Adrenal gland (tissue), 5 donors: ENCODE data around the gene CHID1.

Experiments used
- POLR2A ChIP-seq, 2 donors: fragments of 450-650 bp; IDR thresholded peaks; one replicate each; pipeline ENCODE4 v1.6.1; 2017; ENCODE audit warnings: antibody characterized with exemption in 2 of 2, mild to moderate bottlenecking in 2 of 2, moderate library complexity in 1 of 2
- TF ChIP-seq, protein P1 (sequence below), 6 experiments: fragments of 450-650 bp in 4 of 6; fragments of 200-600 bp in 2 of 6; sonication (generic) in 1 of 6; IDR thresholded peaks; 1 replicate in 5 of 6; 2 replicates in 1 of 6; pipeline versions ENCODE4 v1.5.1 to v1.8.0; 2016 to 2021; ENCODE audit warnings: antibody characterized with exemption in 6 of 6, mild to moderate bottlenecking in 2 of 6, moderate library complexity in 1 of 6
- donor health status: DM: no; HTN: no; CAD: no.

DNA sequence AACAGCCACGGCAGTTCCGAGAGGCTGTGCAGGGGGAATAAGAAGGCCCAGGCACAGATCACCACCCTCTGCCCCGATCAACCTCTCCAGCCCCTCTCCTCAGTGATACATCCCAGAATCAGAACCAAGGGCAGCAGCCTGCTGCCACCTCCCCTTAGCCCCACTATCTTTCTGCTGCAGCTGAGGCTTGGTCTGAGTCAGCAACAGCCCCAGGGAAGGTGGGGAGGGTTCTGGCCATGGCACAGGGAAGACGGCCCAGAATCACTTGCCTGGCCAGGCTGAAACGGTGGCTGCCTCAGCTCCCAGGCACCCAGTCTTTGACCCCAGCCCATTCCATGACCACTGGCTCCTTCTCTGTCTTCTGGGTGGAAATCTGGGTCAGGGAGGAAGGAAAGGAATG, 2.3 kb downstream of the CHID1 start:
- no peak for TF ChIP-seq POLR2A (IDR thresholded peaks at IDR 0.05)
- TF ChIP-seq, protein P1, sequence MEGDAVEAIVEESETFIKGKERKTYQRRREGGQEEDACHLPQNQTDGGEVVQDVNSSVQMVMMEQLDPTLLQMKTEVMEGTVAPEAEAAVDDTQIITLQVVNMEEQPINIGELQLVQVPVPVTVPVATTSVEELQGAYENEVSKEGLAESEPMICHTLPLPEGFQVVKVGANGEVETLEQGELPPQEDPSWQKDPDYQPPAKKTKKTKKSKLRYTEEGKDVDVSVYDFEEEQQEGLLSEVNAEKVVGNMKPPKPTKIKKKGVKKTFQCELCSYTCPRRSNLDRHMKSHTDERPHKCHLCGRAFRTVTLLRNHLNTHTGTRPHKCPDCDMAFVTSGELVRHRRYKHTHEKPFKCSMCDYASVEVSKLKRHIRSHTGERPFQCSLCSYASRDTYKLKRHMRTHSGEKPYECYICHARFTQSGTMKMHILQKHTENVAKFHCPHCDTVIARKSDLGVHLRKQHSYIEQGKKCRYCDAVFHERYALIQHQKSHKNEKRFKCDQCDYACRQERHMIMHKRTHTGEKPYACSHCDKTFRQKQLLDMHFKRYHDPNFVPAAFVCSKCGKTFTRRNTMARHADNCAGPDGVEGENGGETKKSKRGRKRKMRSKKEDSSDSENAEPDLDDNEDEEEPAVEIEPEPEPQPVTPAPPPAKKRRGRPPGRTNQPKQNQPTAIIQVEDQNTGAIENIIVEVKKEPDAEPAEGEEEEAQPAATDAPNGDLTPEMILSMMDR (IDR thresholded peaks at IDR 0.05), result no peak
